Renal cortex interstitium (tissue), 11 donors: Measurements from ENCODE around the gene ADPRHL1. TPM values are rescaled to one million over a fixed set of nuclear protein-coding genes. Genes with fewer than 3 reads are reported as not detected.
"Not testable (repeated sequence)": the region's sequence is repeated elsewhere in the genome, so short reads cannot be mapped to it uniquely, and the experiment has no call there.

Experiments
- DNase-seq, 11 donors: peaks; one replicate each; pipeline ENCODE4 v3.0.0-alpha.2; 2013; ENCODE audit warnings: low read depth in 9 of 11, low spot score in 4 of 11; ENCODE audit errors: extremely low read depth in 1 of 11
- polyA plus RNA-seq, 3 donors: library from polyadenylated mRNA; unstranded; fragments of 120-200 nt; gene quantifications; one replicate each; pipeline ENCODE4 v1.2.1, GENCODE V29; 2013; ENCODE audit not compliant: insufficient read length in 3 of 3

ADPRHL1 gene
- polyA plus RNA-seq, 3 donors, result 4.1 to 5.2 (median 4.4) TPM

- DNase-seq, result no peak
Observed at GRCh38 chr13:113483504-113484293, 30.4 kb upstream of the ADPRHL1 start.

GRCh38 chr13:113483081-113483480 lies 29.8 kb upstream of the ADPRHL1 start:
- no peak for DNase-seq

DNA sequence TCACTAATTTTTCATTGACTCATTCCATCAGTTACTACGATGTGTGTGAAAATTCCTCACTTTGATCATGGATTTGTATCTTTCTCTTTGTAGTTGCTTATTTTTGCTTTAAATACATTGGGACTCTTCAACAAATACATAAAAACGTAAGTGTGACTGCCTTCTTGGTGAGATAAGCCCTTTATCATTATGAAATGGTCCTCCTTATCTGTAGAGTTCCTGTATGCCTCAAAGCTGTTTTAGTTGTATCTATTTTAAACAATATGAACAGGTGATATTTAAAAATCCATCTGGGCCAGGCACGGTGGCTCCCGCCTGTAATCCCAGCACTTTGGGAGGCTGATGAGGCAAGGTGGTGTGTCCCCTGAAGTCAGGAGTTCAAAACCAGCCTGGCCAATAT lies 25.9 kb upstream of the ADPRHL1 start:
- DNase-seq, result no peak

GRCh38 chr13:113477724-113478123 lies 24.4 kb upstream of the ADPRHL1 start:
- no peak for DNase-seq

DNA sequence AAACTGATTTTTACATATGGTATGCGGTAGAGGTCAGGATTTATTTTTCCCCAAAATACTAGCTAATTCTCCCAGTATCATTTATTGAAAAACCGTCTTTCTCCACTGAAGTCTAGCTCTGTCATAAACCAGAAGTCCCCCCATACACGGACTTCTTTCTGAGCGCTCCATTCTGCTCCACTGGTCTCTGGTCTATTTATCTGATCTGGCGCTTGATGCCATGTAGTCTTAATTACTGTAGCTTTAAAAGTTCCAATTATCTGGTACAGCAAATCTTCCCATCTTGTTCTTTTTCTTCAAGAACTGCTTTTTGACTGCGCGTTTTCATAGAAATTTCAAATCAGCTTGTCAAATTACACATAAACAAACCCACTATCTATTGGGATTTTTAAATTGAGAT lies 23.5 kb upstream of the ADPRHL1 start:
- no peak for DNase-seq

DNA sequence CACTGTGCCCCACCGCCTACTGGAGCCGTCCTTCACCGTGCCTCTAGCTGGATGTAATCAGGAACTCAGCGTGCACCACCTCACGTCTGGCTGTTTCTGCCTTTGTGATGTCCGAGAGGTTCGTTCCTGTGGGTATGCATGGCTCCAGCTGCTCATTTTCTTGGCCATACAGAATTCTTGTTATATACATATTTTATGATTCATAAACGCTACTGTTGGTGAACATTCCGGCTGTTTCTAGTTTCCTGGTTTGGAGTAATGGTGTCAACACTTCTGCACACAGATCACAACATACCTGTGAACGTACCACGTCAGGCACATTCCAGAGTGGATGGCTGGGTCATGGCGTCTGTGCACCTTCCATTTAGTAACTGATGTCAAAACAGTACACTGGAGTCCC lies 22.6 kb upstream of the ADPRHL1 start:
- no peak for DNase-seq

DNA sequence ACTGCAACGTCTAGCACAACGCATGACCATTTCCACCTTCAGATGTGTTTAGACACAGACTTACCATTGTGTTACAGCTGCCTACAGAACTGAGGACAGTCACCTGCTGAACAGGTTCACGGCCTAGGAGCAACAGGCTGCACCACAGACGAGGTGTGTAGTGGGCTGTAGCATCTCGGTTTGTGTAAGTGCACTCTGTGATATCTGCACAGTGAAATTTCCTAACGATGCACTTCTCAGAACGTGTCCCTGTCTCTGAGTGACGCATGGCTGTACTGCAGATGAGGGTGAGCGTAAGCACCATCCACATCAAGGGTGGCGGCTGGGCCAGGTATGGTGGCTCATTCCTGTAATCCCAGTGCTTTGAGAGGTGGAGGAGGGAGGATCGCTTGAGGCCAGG lies 22.0 kb upstream of the ADPRHL1 start:
- DNase-seq, result no peak

GRCh38 chr13:113474179-113474578 lies 20.9 kb upstream of the ADPRHL1 start:
- no peak for DNase-seq

DNA sequence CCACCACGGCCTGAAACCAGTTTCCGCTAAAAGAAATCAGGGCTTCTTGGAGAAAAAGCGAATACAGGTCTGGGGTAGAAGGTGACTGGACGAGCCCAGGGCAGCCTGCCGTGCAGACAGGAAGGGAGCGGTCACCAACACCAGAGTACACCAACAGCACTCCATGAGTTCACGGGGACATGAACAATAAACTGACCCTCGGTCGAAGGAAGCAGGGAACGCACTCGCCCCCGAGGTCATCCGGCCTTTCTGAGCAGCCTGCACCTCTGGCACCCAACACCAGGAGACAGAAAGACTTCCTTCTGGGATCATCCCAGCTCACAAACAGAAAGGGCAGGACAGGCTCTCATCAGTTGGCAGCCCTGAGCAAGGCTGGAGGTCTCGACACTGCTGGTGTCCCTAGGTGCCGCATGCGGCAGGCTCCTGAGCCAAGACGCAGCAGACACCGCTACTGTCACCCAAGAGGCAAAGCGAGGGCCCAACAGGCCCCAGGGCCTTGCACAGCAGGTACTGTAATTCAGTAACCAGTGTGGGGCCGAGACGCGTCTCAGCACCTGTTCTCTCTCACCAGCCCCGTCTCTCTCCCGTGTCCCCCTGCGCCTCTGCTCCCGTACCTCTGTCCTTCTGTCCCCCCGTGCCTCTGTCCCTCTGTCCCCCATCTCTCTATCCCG lies 19.2 kb upstream of the ADPRHL1 start:
- DNase-seq, result no peak

GRCh38 chr13:113471844-113472243 lies 18.6 kb upstream of the ADPRHL1 start:
- DNase-seq, result no peak

- not testable (repeated sequence) for DNase-seq
Observed at GRCh38 chr13:113470635-113471163, 17.4 kb upstream of the ADPRHL1 start.

DNA sequence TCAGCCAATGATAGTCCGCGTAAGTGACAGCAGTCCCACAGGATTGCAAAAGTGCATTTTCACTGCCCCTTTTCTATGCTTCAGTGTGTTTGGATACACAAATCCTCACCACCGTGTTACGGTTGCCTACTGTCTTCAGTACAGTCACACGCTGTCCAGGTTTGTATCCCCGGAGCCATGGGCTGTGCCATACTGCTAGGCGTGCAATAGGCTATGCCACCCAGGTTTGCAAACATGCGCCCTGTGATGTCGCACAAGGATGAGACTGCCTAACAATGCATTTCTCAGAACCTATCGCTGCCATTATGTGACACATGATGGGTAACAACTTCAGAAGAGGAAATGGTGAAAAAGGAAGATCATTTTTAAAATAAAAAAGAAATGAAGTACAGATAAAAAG lies 16.8 kb upstream of the ADPRHL1 start:
- DNase-seq, result no peak

GRCh38 chr13:113469582-113469981 lies 16.3 kb upstream of the ADPRHL1 start:
- no peak for DNase-seq

DNA sequence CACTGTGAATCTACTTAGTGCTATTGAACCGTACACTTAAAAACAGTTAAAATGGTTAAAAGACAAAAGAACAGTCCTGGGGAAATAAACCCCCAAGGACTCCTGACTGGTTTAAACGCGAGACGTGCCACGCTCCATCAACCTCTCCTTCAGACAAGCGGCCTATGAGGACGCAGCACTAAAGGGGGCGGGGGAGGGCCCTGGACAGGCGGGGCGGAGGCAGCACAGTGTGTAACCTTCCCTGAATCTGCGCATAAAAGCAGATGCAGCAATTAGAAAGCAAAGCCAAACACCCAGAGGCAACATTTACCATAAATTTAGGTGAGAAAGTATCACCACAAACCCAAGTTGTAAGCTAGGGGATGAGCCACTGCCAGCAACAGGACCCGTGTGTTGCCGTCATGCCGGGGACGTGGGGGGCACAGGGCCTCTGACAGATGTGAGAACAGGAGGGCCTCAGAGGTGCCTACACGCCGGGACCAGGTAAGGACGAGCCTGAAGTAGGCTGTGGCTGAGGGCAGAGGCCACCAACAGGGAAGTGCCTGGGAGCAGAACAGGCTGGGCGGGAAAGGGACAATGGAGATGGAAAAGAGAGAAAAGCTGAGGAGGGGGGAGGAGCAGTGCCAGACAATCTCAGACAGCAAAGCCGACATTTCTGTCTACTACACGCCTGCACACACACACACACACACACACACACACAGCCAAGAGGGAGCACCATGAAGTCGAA lies 15.3 kb upstream of the ADPRHL1 start:
- DNase-seq, result no peak

- no peak for DNase-seq
Observed at GRCh38 chr13:113468029-113468428, 14.7 kb upstream of the ADPRHL1 start.

DNA sequence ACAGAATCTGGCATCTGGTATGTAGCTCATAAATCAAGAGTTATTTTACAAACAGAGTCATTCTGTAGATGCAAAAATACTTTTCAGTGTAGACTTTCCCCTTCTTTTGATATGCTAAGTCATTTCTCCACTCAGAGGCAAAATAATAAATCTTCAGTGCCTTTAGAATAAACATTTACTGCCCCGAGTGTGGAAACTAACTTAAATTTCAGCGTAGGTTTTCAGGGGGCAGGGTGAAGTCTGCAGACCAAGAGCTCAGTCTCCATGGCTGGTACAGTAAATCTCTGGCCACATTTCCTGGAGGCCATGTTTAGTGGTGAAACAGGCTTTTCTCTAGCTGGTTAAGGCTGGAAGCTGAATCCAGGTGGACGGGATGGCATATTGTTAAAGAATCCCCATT lies 13.1 kb upstream of the ADPRHL1 start:
- no peak for DNase-seq

DNA sequence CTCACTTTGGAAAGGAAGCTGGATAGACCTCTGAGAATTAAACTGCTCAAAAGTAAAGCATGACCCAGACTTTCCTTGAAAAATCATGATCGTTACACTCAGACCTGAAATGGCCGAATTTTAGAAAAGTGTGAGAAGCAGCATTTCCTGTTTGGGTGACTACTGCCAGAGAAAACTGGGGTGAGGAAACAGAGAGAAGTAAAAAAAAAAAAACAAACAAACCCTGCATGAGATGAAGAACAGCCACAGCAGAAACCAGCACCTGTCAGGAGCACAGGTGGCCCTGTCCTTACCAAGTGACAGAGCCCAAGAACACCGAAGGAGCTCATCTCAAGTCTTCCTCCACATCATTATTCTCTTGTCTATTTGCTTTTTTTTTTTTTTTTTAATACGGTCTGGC lies 12.0 kb upstream of the ADPRHL1 start:
- DNase-seq, result no peak

DNA sequence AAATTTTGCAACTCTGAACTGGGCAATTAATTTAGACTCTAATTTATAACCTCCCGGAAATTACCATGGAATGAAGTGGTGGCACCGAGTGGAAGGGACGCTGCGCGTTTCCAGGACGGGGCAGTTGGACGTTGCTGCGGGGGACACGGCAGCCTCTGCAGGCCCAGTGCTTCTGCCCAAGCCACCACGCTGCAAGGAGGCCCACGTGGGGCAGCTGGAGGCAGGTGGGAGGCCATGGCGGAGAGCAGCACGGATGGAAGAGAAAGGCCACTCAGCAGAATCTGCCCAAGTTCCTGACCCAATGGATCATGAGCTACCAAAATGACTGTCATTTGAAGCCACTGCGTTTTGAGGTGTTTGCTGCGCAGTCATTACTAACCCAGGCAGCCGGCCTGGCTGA lies 11.2 kb upstream of the ADPRHL1 start:
- DNase-seq, result no peak

- DNase-seq, result no peak
Observed at GRCh38 chr13:113461022-113461751, 7.9 kb upstream of the ADPRHL1 start.
